ENCODE measurements around the gene SH3PXD2A. TPM values are rescaled to one million over a fixed set of nuclear protein-coding genes. Genes with fewer than 3 reads are reported as not detected.

The SH3PXD2A gene
- total RNA-seq, 2 experiments from 2014 or later = 8.6 TPM

DNA sequence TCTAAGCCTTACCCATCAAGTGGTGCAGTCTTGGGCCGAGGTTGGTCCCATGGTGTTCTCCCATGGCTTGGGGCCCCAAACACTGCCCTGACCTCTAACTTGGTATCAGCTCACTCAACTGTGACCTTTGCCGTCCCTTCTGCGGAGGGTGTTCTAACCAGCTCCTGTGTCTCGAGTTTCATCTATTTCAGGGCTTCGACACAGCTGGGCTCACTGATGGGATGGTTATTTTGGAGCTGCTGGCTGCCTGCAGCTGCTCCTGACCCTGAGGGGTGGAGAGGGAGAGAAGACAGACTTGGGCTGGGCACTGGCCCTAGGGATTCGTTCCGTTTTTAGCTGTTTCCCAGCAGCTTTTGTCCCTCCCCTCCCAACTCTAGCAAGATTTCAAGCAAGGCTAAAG, 274.9 kb downstream of the SH3PXD2A start:
- ChIA-PET CTCF (interaction anchor here (1.3 kb wide), 1 partner anchor 12 kb away, joined by 5 read pairs; no protein-coding TSS in a partner anchor), POLR2A (no interaction called here)

DNA sequence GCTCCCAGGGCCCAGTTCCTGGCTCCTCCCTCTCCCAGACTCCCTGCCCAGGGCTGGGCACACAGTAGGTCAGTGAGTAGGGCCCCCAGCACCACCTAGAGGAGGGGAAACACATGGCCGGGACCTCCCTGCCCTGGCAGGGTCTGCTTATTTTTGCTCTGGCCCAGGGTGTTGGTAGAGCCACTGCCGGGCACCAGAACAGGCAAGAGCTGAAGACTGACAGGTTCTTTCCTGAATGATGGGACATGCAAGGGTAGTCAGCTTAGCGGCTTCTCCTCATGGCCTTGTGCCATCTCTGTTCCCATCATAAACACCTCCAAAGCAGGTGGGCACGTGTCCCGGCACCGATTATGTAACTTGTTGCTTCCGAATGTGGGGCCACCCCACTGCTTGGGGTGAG, 275.4 kb downstream of the SH3PXD2A start:
- ChIA-PET CTCF (interaction anchor here (1.3 kb wide), 1 partner anchor 13 kb away, joined by 5 read pairs; no protein-coding TSS in a partner anchor), POLR2A (no interaction called here)

DNA sequence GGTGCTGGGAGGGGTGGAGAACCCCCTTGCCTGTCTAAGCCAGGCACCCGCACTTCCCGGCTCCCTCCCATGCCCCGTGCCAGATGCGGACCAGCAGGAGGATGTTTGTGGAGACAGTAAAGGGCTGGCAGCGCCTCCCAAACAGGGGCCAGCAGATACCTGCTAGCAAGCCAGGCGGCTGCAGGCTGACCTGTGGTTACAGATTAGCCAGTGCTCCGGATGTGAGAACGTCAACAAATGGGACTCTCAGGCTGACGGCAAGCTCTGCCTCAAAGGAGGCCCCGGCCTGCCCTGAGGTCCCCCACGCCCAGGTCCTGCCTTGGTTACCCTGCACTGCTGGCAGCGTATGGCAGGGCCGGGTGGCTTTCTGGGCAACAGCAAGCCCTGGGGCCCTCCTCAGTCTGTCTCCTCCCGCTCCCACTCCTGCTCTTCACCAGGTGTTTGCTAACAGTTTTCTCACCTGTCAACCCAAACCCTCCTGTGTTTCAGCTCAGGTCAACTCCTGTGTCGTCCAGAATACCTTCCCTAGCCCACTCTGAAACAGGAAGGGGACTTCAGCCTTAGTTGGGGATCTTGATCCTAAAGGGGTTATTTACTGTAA, 276.5 kb downstream of the SH3PXD2A start:
- CTCF ChIA-PET = no interaction called here

DNA sequence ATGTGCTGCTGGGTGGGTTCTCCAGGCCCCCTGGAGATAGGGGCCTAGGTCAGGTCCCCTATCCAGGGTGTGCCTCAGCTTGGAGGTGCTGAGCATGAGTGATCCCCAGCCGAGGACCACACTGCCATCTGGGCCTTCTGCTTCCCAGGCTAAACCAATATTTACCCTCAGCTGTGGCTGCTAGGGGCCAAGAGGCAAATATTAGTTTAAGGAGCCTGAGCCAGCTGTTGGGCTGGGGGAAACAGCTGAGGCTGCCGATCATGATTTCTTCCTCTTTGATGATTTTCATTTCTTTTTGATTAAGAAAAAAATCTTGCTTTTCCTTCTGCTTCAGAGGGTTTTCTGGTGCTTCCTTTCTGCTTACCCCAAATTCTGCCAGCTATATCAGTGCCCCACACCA, 278.5 kb downstream of the SH3PXD2A start:
- POLR2A ChIA-PET = no interaction called here
- CTCF ChIA-PET = interaction anchor here (1.0 kb wide), 1 partner anchor 16 kb away, joined by 4 read pairs; no protein-coding TSS in a partner anchor

More for the DNA sequence above, 276.5 kb downstream of the SH3PXD2A start:
- POLR2A ChIA-PET = no interaction called here

DNA sequence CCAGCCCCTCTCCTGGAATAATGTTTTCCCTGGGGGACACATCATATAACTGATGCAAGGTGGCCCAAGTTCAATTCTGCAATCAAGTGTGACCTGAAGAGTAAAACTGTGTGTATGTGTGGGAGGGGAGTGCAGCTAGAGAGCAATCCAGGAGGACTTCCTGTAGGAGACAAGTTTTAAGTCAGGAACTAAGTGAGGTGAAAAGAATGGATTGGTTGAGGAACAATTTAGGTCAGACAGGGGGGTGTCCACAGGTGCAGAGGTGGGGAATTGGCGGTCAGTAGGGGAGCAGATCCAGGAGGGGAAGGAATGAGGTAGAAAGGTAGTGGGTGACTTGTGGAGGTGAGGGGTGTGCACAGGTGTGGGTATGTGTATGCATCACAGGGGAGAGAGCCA, 279.3 kb downstream of the SH3PXD2A start:
- ChIA-PET POLR2A (no interaction called here), CTCF (no interaction called here)

DNA sequence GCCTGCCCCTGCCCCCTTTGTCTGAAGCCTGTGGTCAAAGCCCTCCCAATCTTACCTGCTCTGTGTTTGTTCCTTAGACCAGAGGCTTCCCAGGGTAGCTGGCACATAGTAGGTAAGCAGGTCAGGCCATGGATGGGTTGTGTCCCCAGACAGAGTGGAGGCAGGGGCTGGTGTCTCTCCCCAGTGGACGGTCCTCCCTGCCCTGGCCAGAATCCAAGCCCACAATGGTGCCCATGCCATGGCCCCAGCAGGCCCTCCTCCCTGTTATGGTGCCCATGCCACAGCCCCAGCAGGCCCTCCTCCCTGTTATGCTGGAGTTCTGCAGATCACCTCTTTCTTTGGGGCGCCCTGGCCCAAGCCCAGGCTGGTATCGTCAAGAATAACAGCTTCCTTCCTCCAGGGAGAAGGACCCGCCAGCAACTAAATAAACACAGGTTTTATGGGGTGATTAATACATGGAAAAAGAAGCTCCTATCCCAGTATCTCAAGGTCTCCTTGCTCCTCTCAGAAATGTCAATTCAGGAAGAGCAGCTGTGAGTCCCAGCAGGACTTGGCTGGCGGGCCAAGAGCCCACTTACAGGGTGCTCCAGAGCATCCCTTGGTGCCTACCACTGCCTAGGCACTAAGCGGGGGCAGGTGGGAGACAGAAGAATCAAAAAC, 279.8 kb downstream of the SH3PXD2A start:
- POLR2A ChIA-PET = no interaction called here
- CTCF ChIA-PET = interaction anchor here (1.5 kb wide), 1 partner anchor 9 kb away, joined by 3 read pairs; no protein-coding TSS in a partner anchor

DNA sequence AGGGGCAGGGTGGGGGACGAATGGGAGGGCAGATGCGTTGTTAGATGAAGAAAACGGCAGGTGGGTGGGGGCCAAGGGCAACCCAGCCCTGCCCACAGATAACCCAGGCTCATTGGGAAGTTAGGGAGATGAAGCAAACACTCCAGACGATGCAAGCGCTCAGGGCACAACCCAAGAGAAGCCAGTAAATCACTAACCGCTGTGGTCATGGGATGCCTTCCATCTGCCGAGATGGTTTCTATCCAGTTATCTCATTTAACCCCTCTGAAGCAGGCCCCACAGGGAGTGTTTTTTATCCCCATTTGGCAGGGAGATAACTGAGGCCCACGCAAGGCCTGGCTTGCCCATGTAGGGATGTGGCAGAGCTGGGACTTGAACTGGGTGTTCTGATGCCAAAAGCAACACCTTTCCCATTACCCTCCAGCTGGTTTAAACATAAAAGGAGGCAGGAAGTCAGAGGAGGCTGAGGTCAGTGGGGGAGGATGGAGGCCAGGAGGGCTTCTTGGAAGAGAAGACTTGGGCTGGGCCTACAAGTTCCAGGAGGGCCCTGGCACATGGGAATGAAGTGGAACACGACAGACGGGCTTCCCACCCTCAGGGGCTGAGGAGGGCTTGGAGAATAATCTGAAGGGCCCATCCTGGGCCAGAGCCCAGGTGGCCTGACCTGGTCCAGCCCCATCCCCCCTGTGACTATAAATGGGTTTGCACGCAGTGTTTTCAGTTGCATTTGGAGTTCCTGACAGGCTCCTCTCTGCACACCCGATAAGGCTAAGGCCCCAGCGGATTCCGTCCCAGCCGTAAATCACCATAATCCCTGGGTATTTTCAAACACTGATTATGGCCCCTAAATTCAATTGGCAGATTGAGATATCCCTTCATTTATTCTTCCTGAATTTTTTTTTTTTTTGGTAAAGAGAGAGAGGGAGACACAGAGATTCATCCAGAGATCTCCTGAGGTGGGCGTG, 281.0 kb downstream of the SH3PXD2A start:
- ChIA-PET CTCF (interaction anchor here (1.5 kb wide), 1 partner anchor 11 kb away, joined by 3 read pairs; no protein-coding TSS in a partner anchor), POLR2A (no interaction called here)

DNA sequence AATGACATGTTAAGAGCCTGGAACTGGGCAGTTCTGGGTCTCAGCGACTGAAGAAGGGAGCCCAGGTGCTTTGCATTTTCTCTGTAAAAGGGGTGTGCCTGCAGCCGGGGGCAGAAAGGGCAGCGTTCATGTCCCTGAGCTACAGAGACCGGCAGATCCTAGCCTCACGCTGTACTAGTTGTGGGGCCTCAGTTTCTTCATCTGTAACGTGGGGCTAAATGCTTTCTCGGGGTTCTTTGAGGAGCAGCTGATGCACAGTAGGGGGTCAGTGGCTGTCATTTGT, 282.2 kb downstream of the SH3PXD2A start:
- CTCF ChIA-PET = no interaction called here
- POLR2A ChIA-PET = no interaction called here

DNA sequence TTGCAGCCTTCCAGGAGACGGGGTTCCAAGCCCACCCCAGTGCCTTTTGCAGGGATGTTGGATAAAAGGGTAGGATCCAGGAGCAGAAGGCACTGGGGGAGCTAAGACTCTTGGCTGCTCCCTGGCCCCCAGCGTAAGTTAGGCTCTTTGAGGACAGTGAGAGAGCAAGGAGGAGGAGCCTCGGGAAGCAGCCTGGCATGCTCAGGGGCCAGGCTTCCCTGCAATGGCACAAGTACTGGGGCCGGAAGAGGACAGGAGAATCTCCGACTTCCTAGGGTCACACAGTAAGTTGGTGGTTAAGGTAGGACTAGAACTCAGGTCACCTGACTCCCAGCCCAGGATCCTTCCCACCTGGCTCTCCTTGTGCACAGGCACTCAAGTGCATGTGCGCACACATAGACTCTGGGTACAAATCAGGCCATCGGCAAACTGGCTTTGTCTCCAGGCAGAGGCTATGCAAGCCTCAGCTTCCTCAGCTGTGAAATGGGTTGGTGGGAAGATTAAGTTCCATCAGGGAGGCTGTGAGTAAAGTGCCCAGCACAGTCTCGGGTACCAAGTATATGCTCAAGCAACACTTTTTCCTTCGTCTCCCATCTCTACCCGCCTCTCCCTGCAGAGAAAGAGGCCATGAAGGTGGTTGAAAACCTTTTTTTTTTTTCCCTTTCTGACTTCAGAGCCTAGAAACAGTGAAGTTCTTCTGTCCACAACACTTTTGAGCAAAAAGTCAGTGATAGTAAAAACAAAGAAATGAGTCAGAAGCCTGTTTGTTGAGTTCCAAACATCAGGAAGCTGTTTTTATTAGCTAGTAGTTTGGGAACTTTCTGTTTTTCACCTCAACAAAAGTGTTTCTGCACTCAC, 282.8 kb downstream of the SH3PXD2A start:
- ChIA-PET CTCF (no interaction called here), POLR2A (no interaction called here)

DNA sequence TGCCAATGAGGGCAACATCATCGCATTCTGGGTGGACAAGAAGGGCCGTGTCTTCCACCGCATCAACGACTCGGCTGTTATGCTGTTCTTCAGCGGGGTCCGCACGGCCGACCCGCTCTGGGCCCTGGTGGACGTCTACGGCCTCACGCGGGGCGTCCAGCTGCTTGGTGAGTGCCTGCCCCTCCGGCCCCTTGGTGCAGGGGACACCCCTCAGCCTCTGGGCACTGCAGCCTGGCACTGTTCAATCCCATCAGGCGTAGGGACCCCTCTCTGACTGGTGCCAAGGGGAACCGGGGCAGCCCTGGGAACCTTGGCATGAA, 283.8 kb downstream of the SH3PXD2A start:
- CTCF ChIA-PET = no interaction called here
- POLR2A ChIA-PET = no interaction called here

DNA sequence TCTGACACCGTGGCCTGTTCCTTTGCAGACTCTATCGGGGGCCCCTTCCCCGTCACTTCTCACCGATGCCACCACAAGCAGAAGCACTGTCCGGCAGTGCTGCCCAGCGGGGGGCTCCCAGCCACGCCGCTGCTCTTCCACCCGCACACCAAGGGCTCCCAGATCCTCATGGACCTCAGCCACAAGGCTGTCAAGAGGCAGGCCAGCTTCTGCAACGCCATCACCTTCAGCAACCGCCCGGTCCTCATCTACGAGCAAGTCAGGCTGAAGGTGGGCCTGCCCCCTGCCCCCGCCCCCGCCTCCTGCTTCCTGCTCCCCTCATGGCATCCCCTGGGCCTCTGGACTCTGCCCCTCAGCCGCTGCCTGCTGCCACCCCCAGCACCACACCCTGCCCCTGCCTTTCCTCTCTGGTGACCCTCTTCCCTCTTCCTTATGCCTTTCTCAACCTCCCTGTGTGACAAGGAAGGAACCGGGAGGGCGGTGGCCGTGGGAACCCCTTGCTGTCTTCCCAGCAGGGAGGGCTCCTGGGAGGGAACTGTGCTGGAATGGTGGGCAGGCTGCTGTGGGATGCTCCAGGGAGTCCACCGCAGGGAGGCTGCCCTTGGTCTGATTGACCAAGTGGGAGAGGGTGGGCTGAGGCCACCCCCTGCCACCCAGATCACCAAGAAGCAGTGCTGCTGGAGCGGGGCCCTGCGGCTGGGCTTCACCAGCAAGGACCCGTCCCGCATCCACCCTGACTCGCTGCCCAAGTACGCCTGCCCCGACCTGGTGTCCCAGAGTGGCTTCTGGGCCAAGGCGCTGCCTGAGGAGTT, 284.3 kb downstream of the SH3PXD2A start:
- ChIA-PET CTCF (no interaction called here), POLR2A (no interaction called here)

DNA sequence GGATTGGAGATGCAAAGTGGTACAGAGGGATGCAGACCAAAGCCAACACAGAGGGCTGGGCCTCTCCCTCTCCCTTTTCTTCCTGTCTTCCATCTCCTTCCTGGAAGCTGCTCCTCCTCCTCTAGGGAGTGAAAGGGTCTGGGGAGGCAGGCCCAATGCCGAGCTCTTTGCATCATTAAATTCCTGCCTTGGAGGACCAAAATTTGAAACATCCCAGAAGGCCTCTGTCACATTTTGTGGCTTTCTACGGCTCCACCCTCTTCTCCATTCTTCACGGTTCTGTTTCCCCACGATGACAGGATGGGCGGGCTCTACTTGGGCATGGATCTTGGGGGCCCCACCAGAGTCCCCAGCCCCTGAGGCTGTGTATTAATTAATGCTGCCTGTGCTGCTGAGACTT, 285.5 kb downstream of the SH3PXD2A start:
- POLR2A ChIA-PET = no interaction called here
- CTCF ChIA-PET = no interaction called here

DNA sequence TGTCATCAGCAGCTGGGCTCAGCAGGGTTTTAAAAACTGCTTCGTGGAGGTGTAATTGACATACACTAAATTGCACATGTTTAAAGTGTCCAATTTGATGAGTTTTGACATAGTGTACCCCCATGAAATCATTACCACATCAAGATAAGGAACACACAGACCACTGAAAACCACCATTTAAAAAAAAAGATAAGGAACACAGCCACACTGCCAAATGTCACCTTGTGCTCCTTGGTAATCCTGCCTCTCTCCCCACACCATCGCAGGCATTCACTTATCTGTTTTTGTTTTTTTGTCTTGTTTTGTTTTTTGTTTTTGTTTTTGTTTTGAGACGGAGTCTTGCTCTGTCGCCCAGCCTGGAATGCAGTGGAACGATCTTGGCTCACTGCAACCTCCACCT, 286.9 kb downstream of the SH3PXD2A start:
- CTCF ChIA-PET = no interaction called here
- POLR2A ChIA-PET = no interaction called here

DNA sequence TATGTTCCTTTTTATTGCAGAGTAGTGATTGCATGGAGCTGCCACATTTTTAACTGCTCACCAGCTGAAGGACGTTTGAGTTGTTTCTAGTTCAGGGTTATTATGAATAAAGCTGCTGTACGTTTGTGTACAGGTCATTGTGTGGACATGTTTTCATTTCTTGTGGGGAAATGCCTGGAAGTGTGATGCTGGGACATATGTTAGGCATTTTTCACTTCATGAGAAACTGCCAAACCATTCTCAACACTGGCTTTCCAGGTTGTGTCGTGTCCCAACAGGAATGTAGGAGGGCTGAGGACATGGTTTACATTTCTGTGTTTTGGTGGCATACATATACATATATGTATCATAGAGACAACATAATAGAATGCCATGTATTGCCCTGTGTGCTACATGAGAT, 288.8 kb downstream of the SH3PXD2A start:
- CTCF ChIA-PET = no interaction called here
- POLR2A ChIA-PET = no interaction called here

DNA sequence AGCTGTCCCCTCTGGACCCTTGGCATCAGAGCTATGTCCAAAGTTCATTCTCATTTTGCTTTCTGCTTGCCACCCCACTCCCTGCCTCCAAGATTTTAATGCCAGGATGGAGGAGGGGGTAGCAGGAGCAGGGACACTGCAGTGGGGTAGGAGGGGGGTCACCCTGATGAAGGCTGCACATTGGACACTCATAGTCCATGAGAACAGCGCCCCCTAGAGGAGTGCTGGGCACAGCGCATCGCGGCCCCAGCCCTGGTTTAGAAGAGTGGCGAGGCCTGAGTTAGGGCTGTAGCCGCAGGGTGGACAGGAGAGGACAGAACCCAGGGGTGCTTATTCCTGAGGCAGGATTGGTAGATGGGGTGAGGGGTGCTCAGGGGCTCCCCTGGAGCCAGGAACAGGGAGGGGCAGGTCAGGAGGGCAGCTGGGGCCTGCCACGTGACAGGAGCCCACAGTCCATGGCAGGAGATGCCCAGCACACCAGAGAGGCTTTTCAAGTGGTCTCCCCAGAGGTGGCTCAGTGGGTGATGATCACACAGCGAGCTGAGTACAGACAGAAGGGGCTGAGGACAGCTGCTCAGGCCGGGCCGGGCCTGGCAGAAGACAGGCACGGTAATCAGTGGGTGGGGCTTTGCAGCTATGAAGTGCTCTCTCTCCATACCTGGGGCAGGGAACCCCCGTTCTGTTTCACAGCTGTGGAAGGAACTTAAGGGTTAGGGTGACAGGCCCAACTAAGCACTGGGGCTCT, 290.4 kb downstream of the SH3PXD2A start:
- ChIA-PET POLR2A (no interaction called here), CTCF (interaction anchor here (0.6 to 2.3 kb wide), 9 partner anchors 12 to 74 kb away, joined by 3 to 6 read pairs (median 3); no protein-coding TSS in a partner anchor)

DNA sequence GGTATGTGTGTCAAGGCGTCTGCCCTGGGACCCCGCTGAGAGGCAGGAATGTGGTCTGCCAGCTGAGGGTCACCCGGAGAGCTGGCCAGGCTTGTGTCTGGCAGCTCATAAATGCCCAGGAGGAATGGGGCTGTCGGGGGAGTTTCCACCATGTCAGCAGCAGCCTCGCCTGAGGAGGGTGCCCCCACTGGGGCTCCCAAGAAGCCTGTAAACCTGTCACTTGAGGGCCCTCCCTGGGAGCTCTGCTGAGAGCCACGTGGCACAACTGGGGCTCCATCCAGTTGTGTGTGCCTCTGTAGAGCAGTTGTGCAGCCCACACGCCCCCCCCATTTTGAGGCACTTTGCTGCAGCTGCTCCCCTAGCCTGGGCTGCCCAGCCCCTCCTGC, 291.3 kb downstream of the SH3PXD2A start:
- POLR2A ChIA-PET = no interaction called here
- CTCF ChIA-PET = interaction anchor here (0.6 to 2.3 kb wide), 13 partner anchors 10 to 121 kb away, joined by 3 to 7 read pairs (median 3); no protein-coding TSS in a partner anchor

DNA sequence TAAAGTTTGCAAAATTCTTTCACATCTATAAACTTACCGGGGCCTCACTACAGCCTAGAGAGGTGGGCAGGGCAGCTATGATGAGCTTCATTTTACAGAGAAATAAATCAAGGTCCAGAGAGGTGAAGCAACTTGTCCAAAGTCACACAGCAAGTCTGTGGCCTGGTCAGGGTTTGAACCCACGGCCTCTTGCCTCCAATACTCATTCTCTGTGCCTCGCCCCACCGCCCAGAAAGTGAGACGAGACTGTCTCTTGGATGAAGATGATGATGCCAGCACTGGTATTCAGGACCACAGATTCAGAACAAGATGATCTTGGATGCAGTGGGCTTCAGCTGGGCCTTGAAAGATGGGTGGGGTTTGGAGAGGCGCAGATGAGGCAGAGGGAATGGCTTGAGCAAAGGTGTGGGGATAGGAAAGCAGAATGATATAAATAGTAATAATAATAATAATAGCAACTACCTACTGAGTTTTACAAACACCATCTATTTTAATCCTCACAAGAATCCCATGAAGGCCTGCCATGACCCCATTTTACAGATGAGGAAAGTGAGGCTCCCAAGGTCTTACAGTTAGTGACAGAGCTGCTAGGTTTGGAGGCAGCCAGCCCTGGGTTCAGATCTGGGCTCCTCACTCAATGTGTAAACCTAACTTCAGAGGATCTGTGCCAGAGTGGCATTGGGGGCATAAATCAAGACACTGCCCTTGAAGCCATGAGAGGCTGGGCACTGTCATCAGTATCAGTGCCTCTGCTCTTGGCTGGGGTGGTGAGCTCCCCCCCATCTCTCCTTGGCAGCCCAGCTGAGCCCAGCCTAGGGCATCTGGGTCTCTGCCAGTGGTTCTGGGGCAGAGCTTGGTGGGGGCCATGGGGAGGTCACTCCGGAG, 291.9 kb downstream of the SH3PXD2A start:
- CTCF ChIA-PET = interaction anchor here (0.6 to 2.3 kb wide), 10 partner anchors 9 to 121 kb away, joined by 3 to 7 read pairs (median 4); no protein-coding TSS in a partner anchor
- POLR2A ChIA-PET = no interaction called here
